Gastrocnemius medialis (tissue), 4 donors: ENCODE measurements around the gene ID3.

Experiments
- CTCF ChIP-seq, 5 experiments: fragments of 450-650 bp in 3 of 5; fragments of 200-600 bp in 2 of 5; sonication (generic) in 2 of 5; IDR thresholded peaks in 4 of 5; conservative IDR thresholded peaks in 1 of 5; 1 replicate in 4 of 5; 2 replicates in 1 of 5; pipeline ENCODE4 v1.5.1; 2016 to 2019; ENCODE audit warnings: antibody characterized with exemption in 5 of 5, mild to moderate bottlenecking in 3 of 5, moderate library complexity in 3 of 5
- POLR2A ChIP-seq, 2 donors: fragments of 450-650 bp; IDR thresholded peaks; one replicate each; pipeline ENCODE4 v1.6.1; 2017; ENCODE audit warnings: antibody characterized with exemption in 2 of 2, mild to moderate bottlenecking in 2 of 2, moderate library complexity in 2 of 2

GRCh38 chr1:23546897-23547584 is 12.3 kb downstream of the ID3 start:
- TF ChIP-seq CTCF (IDR thresholded peaks at IDR 0.05 in 4 of 5, conservative IDR thresholded peaks at IDR 0.05 in 1 of 5) (no peak), POLR2A (IDR thresholded peaks at IDR 0.05) (no peak)
